C4-2B (cell line): ENCODE results near the gene TWF2.

Source experiments
- H3K27ac ChIP-seq: fragments of 450-650 bp; 2 replicates; pipeline ENCODE4 v1.5.1; 2017
- CTCF ChIP-seq: fragments of 450-650 bp; conservative IDR thresholded peaks from 2 replicates; pipeline ENCODE4 v1.5.1; 2017; ENCODE audit warnings: mild to moderate bottlenecking
- ZFX ChIP-seq: fragments of 450-650 bp; IDR thresholded peaks from 2 replicates; pipeline ENCODE4 v1.6.1; 2017

TWF2 gene

GRCh38 chr3:52186729-52187128 is 52.2 kb downstream of the TWF2 start:
- no peak overlapping the region for H3K27ac ChIP-seq
- TF ChIP-seq CTCF (no peak), ZFX (no peak)

GRCh38 chr3:52185837-52186236 is 53.1 kb downstream of the TWF2 start:
- H3K27ac ChIP-seq = no peak overlapping the region
- TF ChIP-seq ZFX (no peak), CTCF (no peak)

GRCh38 chr3:52185311-52185710 is 53.6 kb downstream of the TWF2 start:
- no peak overlapping the region for H3K27ac ChIP-seq
- no peak for TF ChIP-seq ZFX

- TF ChIP-seq ZFX = no peak
- TF ChIP-seq CTCF = no peak
- H3K27ac ChIP-seq = no peak overlapping the region
Measured at GRCh38 chr3:52184690-52185089, 54.3 kb downstream of the TWF2 start.

- TF ChIP-seq CTCF (no peak), ZFX (no peak)
- no peak overlapping the region for H3K27ac ChIP-seq
Measured at GRCh38 chr3:52183786-52184445, 55.0 kb downstream of the TWF2 start.

GRCh38 chr3:52182691-52183090 is 56.3 kb downstream of the TWF2 start:
- H3K27ac ChIP-seq = no peak overlapping the region
- TF ChIP-seq CTCF (no peak), ZFX (no peak)

GRCh38 chr3:52182196-52182595 is 56.8 kb downstream of the TWF2 start:
- TF ChIP-seq CTCF (no peak), ZFX (no peak)
- H3K27ac ChIP-seq = no peak overlapping the region

GRCh38 chr3:52181543-52181942 is 57.4 kb downstream of the TWF2 start:
- no peak for TF ChIP-seq CTCF
- no peak for TF ChIP-seq ZFX
- H3K27ac ChIP-seq = no peak overlapping the region
